Epithelial cell of esophagus (primary cell): ENCODE data around the gene ACVR1.
"Not testable (repeated sequence)": the region's sequence is repeated elsewhere in the genome, so short reads cannot be mapped to it uniquely, and the experiment has no call there.

ENCODE experiments used
- DNase-seq: peaks from one replicate; pipeline ENCODE4 v3.0.0; 2010; ENCODE audit warnings: low read depth
- H3K4me3 ChIP-seq: 2 replicates; pipeline ENCODE4 v1.5.1; 2011; ENCODE audit warnings: mild to moderate bottlenecking, low read length, control low read depth
- CTCF ChIP-seq: IDR thresholded peaks from 2 replicates; pipeline ENCODE4 v1.5.1; 2011; ENCODE audit warnings: low read depth, mild to moderate bottlenecking, low read length, control low read depth, inconsistent platforms; ENCODE audit not compliant: insufficient read depth; ENCODE audit errors: missing control alignments

Gene ACVR1

GRCh38 chr2:157758586-157758985 is 117.5 kb downstream of the ACVR1 start:
- DNase-seq = peak; percentile 60
- H3K4me3 ChIP-seq = no peak overlapping the region
- no peak for TF ChIP-seq CTCF

GRCh38 chr2:157757500-157757899 is 118.6 kb downstream of the ACVR1 start:
- H3K4me3 ChIP-seq = no peak overlapping the region
- TF ChIP-seq CTCF = no peak
- DNase-seq = no peak

GRCh38 chr2:157756447-157756846 is 119.7 kb downstream of the ACVR1 start:
- H3K4me3 ChIP-seq, DNase-seq: not testable (repeated sequence)

- peak; percentile 5 for TF ChIP-seq CTCF
- no peak overlapping the region for H3K4me3 ChIP-seq
- peak; percentile 90 for DNase-seq
These were observed 124.6 kb downstream of the ACVR1 start for GRCh38 chr2:157751462-157752058.

GRCh38 chr2:157749684-157750083 is 126.4 kb downstream of the ACVR1 start:
- no peak overlapping the region for H3K4me3 ChIP-seq
- no peak for TF ChIP-seq CTCF
- DNase-seq = no peak

GRCh38 chr2:157748371-157749142 is 127.6 kb downstream of the ACVR1 start:
- H3K4me3 ChIP-seq = no peak overlapping the region
- no peak for DNase-seq
- no peak for TF ChIP-seq CTCF

GRCh38 chr2:157747695-157748370 is 128.3 kb downstream of the ACVR1 start:
- no peak overlapping the region for H3K4me3 ChIP-seq
- TF ChIP-seq CTCF = no peak
- DNase-seq = peak; percentile 60
